A549 (cell line): ENCODE measurements around the gene MYO1D. TPM values are rescaled to one million over a fixed set of nuclear protein-coding genes. Genes with fewer than 3 reads are reported as not detected.

ENCODE experiments used
- ATAC-seq, 2 experiments: fragments of 200-7000 bp in 1 of 2; fragments of >200 bp in 1 of 2; cut with Nextera tagmentation in 1 of 2; cut with Tn5 transposase in 1 of 2; 3 replicates each; pipeline versions ENCODE4 v1.8.0 to v1.9.1; 2018 to 2020; ENCODE audit warnings: mild to moderate bottlenecking in 1 of 2, moderate library complexity in 1 of 2
- CTCF ChIA-PET: fragments of 300-600 bp; sonication (Branson Sonifier 250); formaldehyde crosslinking; extraction: SDS; loops from one replicate; lab custom pipeline; 2021; ENCODE audit warnings: antibody characterized with exemption, inconsistent platforms; lab: Yijun Ruan, JAX
- POLR2A ChIA-PET: fragments of 350-600 bp; formaldehyde crosslinking; extraction: SDS; loops from one replicate; lab custom pipeline; 2021; ENCODE audit warnings: antibody characterized with exemption, inconsistent platforms; lab: Yijun Ruan, JAX
- DNase-seq, 2 experiments: peaks; one replicate each; pipeline versions ENCODE4 v3.0.0 to v3.0.0-alpha.2; 2011 to 2016; ENCODE audit warnings: low read depth in 1 of 2, low spot score in 1 of 2
- FAIRE-seq: peaks from 2 replicates; lab custom pipeline; 2011; peaks lifted over from hg19 to GRCh38; lab: Jason Lieb, UNC
- H3K27ac ChIP-seq, 2 experiments: fragments of >200 bp; sonication (Bioruptor Twin); formaldehyde crosslinking; 3 replicates each; pipeline ENCODE4 v1.5.1; 2016 to 2017
- H3K4me1 ChIP-seq: fragments of >200 bp; sonication (Bioruptor Twin); formaldehyde crosslinking; 3 replicates; pipeline ENCODE4 v1.6.1; 2016
- H3K4me2 ChIP-seq: fragments of >200 bp; sonication (Bioruptor Twin); formaldehyde crosslinking; 3 replicates; pipeline ENCODE4 v1.6.1; 2016
- H3K4me3 ChIP-seq: fragments of >200 bp; sonication (Bioruptor Twin); formaldehyde crosslinking; 3 replicates; pipeline ENCODE4 v1.5.1; 2016
- H3K9me3 ChIP-seq: fragments of >200 bp; sonication (Bioruptor Twin); formaldehyde crosslinking; 3 replicates; pipeline ENCODE4 v1.6.1; 2016
- CBX2 ChIP-seq: fragments of 200-600 bp; sonication (generic); IDR thresholded peaks from 2 replicates; pipeline ENCODE4 v1.6.1; 2016; ENCODE audit warnings: low read depth, mild to moderate bottlenecking, borderline replicate concordance
- CEBPB ChIP-seq, 2 experiments: fragments of >200 bp in 1 of 2; sonication (Bioruptor Twin) in 1 of 2; formaldehyde crosslinking in 1 of 2; IDR thresholded peaks; 2 replicates each; pipeline ENCODE4 v1.6.1; 2012 to 2016
- CHD4 ChIP-seq: fragments of 200-600 bp; sonication (generic); IDR thresholded peaks from 2 replicates; pipeline ENCODE4 v1.6.1; 2016; ENCODE audit warnings: antibody characterized with exemption, mild to moderate bottlenecking, borderline replicate concordance
- FOXS1 ChIP-seq: fragments of 250-450 bp; sonication (Bioruptor Pico); IDR thresholded peaks from 2 replicates; pipeline ENCODE4 v1.5.0; 2020; ENCODE audit warnings: mild to moderate bottlenecking, moderate library complexity
- HDAC2 ChIP-seq: fragments of 200-600 bp; sonication (generic); IDR thresholded peaks from 2 replicates; pipeline ENCODE4 v1.6.1; 2016
- HOXB5 ChIP-seq: fragments of 250-450 bp; sonication (Bioruptor Pico); IDR thresholded peaks from 2 replicates; pipeline ENCODE4 v1.5.0; 2020; ENCODE audit warnings: mild to moderate bottlenecking, moderate library complexity
- MAZ ChIP-seq: fragments of 150-350 bp; IDR thresholded peaks from 2 replicates; pipeline ENCODE4 v1.6.1; 2014; ENCODE audit warnings: antibody characterized with exemption, low read depth, low read length, borderline replicate concordance
- NFE2L2 ChIP-seq: fragments of 150-350 bp; conservative IDR thresholded peaks from 2 replicates; pipeline ENCODE4 v1.6.1; 2014; ENCODE audit warnings: low read length
- NPAS2 ChIP-seq: fragments of 250-450 bp; sonication (Bioruptor Pico); IDR thresholded peaks from 2 replicates; pipeline ENCODE4 v1.8.0; 2022; ENCODE audit warnings: mild to moderate bottlenecking, moderate library complexity, borderline replicate concordance
- NR3C1 ChIP-seq: fragments of >200 bp; sonication (Bioruptor Twin); formaldehyde crosslinking; IDR thresholded peaks from 3 replicates; pipeline ENCODE4 v1.6.1; 2017
- RARB ChIP-seq: fragments of 250-450 bp; sonication (Bioruptor Pico); IDR thresholded peaks from 2 replicates; pipeline ENCODE4 v1.8.0; 2021; ENCODE audit warnings: mild to moderate bottlenecking, moderate library complexity
- SREBF2 ChIP-seq: fragments of 450-650 bp; IDR thresholded peaks from 2 replicates; pipeline ENCODE4 v1.6.1; 2014; ENCODE audit warnings: mild to moderate bottlenecking, moderate library complexity
- TP53 ChIP-seq: fragments of 250-450 bp; sonication (Bioruptor Pico); IDR thresholded peaks from 2 replicates; pipeline ENCODE4 v1.5.0; 2021; ENCODE audit warnings: mild to moderate bottlenecking, moderate library complexity
- ZC3H11A ChIP-seq: fragments of 450-650 bp; IDR thresholded peaks from 2 replicates; pipeline ENCODE4 v1.6.1; 2014; ENCODE audit warnings: antibody characterized with exemption, mild to moderate bottlenecking
- WGBS: methylation state at CpG from one replicate; pipeline ENCODE4 v1.1.6; 2017; ENCODE audit errors: missing lambda C conversion rate; 5-methylcytosine and 5-hydroxymethylcytosine counted together
- polyA plus RNA-seq, 4 experiments: library from polyadenylated mRNA; depleted of rRNA in 3 of 4; stranded (reverse); fragments of >200 nt; fragmentation: RNase III in 1 of 4; extraction: RNeasy Plus Mini Kit Qiagen cat#74134 plus additional on column Dnase treatment in 1 of 4; gene quantifications; 2 replicates in 3 of 4; 3 replicates in 1 of 4; pipeline ENCODE4 v1.2.3, GENCODE V29; 2011 to 2017
- TF ChIP-seq, protein P1 (sequence below): fragments of >200 bp; sonication (Bioruptor Twin); formaldehyde crosslinking; IDR thresholded peaks from 3 replicates; pipeline ENCODE4 v1.5.1; 2016
- TF ChIP-seq, protein P2 (sequence below): fragments of 450-650 bp; IDR thresholded peaks from 2 replicates; pipeline ENCODE4 v1.6.1; 2014; ENCODE audit warnings: antibody characterized with exemption

MYO1D gene
- polyA plus RNA-seq, 2 of the 4 experiments (the other 2 are of a cell fraction): 2.8 to 4.2 TPM

DNA sequence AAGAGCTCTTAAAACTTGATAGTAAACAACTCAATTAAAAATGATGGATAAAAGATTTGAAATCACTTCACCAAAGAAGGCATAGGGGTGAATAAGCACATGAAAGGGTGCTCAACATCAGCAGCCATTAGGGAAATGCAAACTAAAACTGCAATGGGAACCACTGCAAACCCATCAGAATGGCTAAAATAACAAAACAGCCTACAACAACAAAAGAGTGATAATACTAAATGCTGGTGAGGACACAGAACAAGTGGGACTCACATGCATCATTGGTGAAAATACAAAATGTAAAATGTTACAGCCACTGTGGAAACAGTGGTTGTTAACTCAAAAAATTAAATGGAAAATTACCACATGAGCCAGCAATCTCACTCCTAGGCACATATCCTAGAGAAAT lies 268.7 kb downstream of the MYO1D start:
- no peak overlapping the region for H3K4me2 ChIP-seq
- no peaks in the 10 kb centered on the region for H3K9me3 ChIP-seq
- no peak overlapping the region for H3K27ac ChIP-seq
- FAIRE-seq: no peak
- no peak overlapping the region for H3K4me3 ChIP-seq
- ChIA-PET CTCF (interaction anchor here (0.6 to 1.2 kb wide), 2 partner anchors 18 to 619 kb away, joined by 3 to 4 read pairs; no protein-coding TSS in a partner anchor), POLR2A (no interaction called here)
- TF ChIP-seq SREBF2 (no peak), HDAC2 (no peak), MAZ (no peak)
- TF ChIP-seq, protein P1, sequence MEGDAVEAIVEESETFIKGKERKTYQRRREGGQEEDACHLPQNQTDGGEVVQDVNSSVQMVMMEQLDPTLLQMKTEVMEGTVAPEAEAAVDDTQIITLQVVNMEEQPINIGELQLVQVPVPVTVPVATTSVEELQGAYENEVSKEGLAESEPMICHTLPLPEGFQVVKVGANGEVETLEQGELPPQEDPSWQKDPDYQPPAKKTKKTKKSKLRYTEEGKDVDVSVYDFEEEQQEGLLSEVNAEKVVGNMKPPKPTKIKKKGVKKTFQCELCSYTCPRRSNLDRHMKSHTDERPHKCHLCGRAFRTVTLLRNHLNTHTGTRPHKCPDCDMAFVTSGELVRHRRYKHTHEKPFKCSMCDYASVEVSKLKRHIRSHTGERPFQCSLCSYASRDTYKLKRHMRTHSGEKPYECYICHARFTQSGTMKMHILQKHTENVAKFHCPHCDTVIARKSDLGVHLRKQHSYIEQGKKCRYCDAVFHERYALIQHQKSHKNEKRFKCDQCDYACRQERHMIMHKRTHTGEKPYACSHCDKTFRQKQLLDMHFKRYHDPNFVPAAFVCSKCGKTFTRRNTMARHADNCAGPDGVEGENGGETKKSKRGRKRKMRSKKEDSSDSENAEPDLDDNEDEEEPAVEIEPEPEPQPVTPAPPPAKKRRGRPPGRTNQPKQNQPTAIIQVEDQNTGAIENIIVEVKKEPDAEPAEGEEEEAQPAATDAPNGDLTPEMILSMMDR: no peak
- TF ChIP-seq, all 56 proteins: peak for 0
- ATAC-seq: no peak
- no peak for DNase-seq
- H3K4me1 ChIP-seq: no peaks in the 10 kb centered on the region

DNA sequence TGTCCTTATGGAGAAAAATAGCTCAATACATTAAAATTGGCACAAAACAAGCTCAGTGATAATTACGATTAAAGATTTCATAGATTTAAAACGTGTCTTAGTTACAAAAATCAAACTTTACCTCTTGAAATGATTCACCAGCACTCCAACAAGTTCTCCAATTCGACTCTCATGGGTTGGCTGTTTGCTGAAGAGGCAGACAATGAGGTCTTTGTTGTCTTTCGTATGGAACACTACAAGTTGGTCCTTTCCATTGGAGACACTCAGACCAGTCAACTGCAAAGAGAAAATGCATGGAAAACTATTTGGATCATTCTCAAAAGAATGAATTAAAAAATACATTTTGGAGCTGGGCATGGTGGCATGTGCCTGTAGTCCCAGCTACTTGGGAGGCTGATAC lies 272.0 kb downstream of the MYO1D start:
- TF ChIP-seq NR3C1 (no peak), CHD4 (no peak), HOXB5 (CRISPR knock-in tag) (no peak), TP53 (CRISPR knock-in tag) (no peak), CEBPB (IDR thresholded peaks at IDR 0.05) (no peak), FOXS1 (CRISPR knock-in tag) (no peak), NFE2L2 (no peak), RARB (CRISPR knock-in tag) (no peak), ZC3H11A (no peak), NPAS2 (CRISPR knock-in tag) (no peak)
- TF ChIP-seq, protein P1: no peak
- TF ChIP-seq, protein P2, sequence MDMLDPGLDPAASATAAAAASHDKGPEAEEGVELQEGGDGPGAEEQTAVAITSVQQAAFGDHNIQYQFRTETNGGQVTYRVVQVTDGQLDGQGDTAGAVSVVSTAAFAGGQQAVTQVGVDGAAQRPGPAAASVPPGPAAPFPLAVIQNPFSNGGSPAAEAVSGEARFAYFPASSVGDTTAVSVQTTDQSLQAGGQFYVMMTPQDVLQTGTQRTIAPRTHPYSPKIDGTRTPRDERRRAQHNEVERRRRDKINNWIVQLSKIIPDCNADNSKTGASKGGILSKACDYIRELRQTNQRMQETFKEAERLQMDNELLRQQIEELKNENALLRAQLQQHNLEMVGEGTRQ: no peak
- TF ChIP-seq, all 56 proteins: peak for 0
- FAIRE-seq: no peak
- no peak for ATAC-seq

DNA sequence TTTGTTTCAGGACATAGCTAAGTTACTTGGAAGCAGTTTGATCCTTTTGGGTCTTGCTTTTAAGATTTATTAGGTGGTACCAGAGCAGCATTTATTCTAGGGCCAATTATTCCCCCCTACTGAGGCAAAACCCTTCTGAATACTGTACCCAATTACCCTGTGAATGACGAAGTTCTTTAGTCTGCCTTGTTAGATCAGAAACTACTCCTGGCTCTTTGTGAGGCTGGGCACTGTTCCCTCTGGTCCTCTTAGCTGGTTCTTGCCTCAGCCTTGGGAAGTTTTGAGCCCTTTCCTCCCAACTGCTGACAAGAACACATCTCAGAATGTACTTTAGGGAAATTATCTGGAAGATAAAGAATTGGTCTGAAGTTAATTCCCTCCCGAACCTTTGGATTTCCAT lies 274.5 kb downstream of the MYO1D start:
- Histone ChIP-seq H3K9me3 (no peaks in the 10 kb centered on the region), H3K4me3 (no peak overlapping the region), H3K4me1 (no peaks in the 10 kb centered on the region), H3K4me2 (no peak overlapping the region), H3K27ac (no peak overlapping the region)
- ChIA-PET POLR2A (no interaction called here), CTCF (interaction anchor here (1.2 to 2.5 kb wide), 2 partner anchors 11 to 12 kb away, joined by 3 to 6 read pairs; no protein-coding TSS in a partner anchor)
- ATAC-seq: no peak
- TF ChIP-seq NFE2L2: no peak
- TF ChIP-seq CBX2: no peak
- no peak for TF ChIP-seq SREBF2
- no peak for DNase-seq
- no peak for FAIRE-seq
- 56% methylated on average over 2 of the region's 2 CpGs for WGBS

More for the DNA sequence above, 272.0 kb downstream of the MYO1D start:
- Histone ChIP-seq H3K4me2 (no peak overlapping the region), H3K4me3 (no peak overlapping the region), H3K4me1 (no peaks in the 10 kb centered on the region), H3K9me3 (no peaks in the 10 kb centered on the region), H3K27ac (no peak overlapping the region)
- DNase-seq: no peak
- POLR2A ChIA-PET: no interaction called here
- WGBS: 38% methylated on average over 4 of the region's 4 CpGs
- CTCF ChIA-PET: interaction anchor here (1.8 to 2.0 kb wide), 2 partner anchors 8 to 14 kb away, joined by 4 to 5 read pairs; no protein-coding TSS in a partner anchor
